Osteoblast (primary cell): Measurements from ENCODE around the gene ADGRL3. TPM values are rescaled to one million over a fixed set of nuclear protein-coding genes. Genes with fewer than 3 reads are reported as not detected.

Experiments used
- DNase-seq: peaks from one replicate; pipeline ENCODE4 v3.0.0; 2011; ENCODE audit warnings: low spot score, mixed read lengths; ENCODE audit not compliant: insufficient read length; ENCODE audit errors: missing footprints
- H2AFZ ChIP-seq: 2 replicates; pipeline ENCODE4 v1.6.0; 2011; ENCODE audit warnings: mild to moderate bottlenecking, low read length
- H3K27ac ChIP-seq: 2 replicates; pipeline ENCODE4 v1.5.1; 2011; ENCODE audit warnings: mild to moderate bottlenecking, low read depth, low read length, moderate library complexity
- H3K27me3 ChIP-seq: 2 replicates; pipeline ENCODE4 v1.6.0; 2012; ENCODE audit warnings: mild to moderate bottlenecking, control low read depth, inconsistent platforms, low read length, moderate library complexity; ENCODE audit not compliant: insufficient read depth
- H3K36me3 ChIP-seq: 2 replicates; pipeline ENCODE4 v1.5.1; 2011; ENCODE audit warnings: mild to moderate bottlenecking, low read length, control low read depth, moderate library complexity; ENCODE audit not compliant: insufficient read depth
- H3K4me1 ChIP-seq: 2 replicates; pipeline ENCODE4 v1.5.1; 2011; ENCODE audit warnings: mild to moderate bottlenecking, low read length, control low read depth, moderate library complexity; ENCODE audit not compliant: insufficient read depth
- H3K4me2 ChIP-seq: 2 replicates; pipeline ENCODE4 v1.6.0; 2011; ENCODE audit warnings: mild to moderate bottlenecking, low read length; ENCODE audit not compliant: insufficient read depth
- H3K4me3 ChIP-seq: fragments of 200-600 bp; sonication (generic); 3 replicates; pipeline ENCODE4 v1.5.1; 2012; ENCODE audit warnings: mild to moderate bottlenecking, low read length, inconsistent platforms; ENCODE audit not compliant: insufficient read depth
- H3K79me2 ChIP-seq: 2 replicates; pipeline ENCODE4 v1.6.0; 2012; ENCODE audit warnings: mild to moderate bottlenecking, low read length, control low read depth, inconsistent platforms; ENCODE audit not compliant: insufficient read depth
- H3K9me3 ChIP-seq: 2 replicates; pipeline ENCODE4 v1.5.1; 2011; ENCODE audit warnings: low read depth, low read length, control low read depth
- H4K20me1 ChIP-seq: 2 replicates; pipeline ENCODE4 v1.6.0; 2012; ENCODE audit warnings: mild to moderate bottlenecking, low read length, control low read depth; ENCODE audit not compliant: insufficient read depth
- total RNA-seq: library from RNA; depleted of rRNA; stranded (reverse); fragments of >200 nt; gene quantifications from 2 replicates; pipeline ENCODE4 v1.2.3, GENCODE V29; 2012
- TF ChIP-seq, protein P1 (sequence below): IDR thresholded peaks from 2 replicates; pipeline ENCODE4 v1.5.1; 2011; ENCODE audit warnings: mild to moderate bottlenecking, low read depth, low read length, moderate library complexity; ENCODE audit errors: extremely low read depth

Gene ADGRL3
- total RNA-seq, 1 donor = not detected

DNA sequence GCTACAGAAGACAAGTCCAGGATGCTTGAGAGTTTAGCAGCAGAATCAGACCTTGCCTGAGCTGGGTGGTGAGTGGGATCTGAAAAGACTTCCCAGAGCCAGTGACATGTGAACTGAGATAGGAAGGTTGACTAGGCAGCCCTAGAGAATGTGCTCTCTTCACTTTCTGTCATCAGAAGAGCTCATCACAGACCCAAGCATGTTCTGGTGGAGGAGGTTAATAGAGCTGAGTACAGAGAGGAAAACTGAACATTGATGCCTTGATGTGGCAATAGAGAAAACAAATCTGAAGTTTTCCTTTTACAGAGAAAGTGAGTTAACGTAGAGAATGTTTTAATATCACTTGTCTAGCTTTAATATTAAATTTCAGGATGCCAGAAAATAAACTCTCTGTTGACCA lies 17.1 kb downstream of the ADGRL3 start:
- TF ChIP-seq, protein P1, sequence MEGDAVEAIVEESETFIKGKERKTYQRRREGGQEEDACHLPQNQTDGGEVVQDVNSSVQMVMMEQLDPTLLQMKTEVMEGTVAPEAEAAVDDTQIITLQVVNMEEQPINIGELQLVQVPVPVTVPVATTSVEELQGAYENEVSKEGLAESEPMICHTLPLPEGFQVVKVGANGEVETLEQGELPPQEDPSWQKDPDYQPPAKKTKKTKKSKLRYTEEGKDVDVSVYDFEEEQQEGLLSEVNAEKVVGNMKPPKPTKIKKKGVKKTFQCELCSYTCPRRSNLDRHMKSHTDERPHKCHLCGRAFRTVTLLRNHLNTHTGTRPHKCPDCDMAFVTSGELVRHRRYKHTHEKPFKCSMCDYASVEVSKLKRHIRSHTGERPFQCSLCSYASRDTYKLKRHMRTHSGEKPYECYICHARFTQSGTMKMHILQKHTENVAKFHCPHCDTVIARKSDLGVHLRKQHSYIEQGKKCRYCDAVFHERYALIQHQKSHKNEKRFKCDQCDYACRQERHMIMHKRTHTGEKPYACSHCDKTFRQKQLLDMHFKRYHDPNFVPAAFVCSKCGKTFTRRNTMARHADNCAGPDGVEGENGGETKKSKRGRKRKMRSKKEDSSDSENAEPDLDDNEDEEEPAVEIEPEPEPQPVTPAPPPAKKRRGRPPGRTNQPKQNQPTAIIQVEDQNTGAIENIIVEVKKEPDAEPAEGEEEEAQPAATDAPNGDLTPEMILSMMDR = no peak
- DNase-seq = no peak
- H2AFZ ChIP-seq = no peak overlapping the region
- no peaks in the 10 kb centered on the region for H3K27me3 ChIP-seq
- H3K9me3 ChIP-seq = no peaks in the 10 kb centered on the region
- H3K79me2 ChIP-seq = no peaks in the 10 kb centered on the region
- no peaks in the 10 kb centered on the region for H4K20me1 ChIP-seq
- H3K4me1 ChIP-seq = no peaks in the 10 kb centered on the region
- no peak overlapping the region for H3K4me2 ChIP-seq
- no peak overlapping the region for H3K27ac ChIP-seq
- H3K36me3 ChIP-seq = no peaks in the 10 kb centered on the region
- no peak overlapping the region for H3K4me3 ChIP-seq

DNA sequence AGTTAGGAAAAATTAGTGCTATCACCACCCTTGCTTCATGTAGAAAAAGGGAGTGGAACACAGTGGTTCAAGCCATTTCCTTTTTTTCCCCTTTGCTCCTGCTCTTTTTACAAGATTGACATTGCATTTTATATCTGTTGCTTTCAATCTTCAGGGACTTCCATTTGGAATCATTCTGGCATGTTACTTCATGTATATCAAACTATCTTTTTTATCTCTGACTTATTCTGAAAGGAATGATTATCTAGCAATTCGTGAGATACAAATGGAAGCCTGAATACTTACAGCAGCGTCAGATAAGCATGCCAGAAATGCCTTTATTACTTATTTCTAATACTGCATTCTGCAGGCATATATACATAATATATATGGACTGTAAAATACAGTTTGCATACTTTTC lies 20.4 kb downstream of the ADGRL3 start:
- no peaks in the 10 kb centered on the region for H3K79me2 ChIP-seq

DNA sequence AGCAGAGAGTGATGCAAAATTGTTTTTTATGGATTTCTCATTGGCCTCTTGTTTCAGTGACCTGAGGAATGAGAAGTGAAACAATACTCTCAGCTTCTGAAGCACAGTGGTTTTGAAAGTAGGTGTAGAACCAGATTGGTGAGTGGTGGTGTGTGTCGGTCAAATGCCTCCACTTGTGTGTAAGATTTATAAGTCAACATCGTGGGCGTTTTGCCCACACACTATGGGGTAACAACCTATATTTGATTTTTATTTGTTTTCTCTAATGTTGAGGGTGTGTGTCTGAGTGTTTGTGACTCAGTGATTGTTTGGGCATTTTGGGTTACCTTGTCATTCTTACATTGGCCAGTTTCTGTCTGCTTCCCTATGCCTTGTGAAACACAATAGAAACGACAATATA lies 23.3 kb downstream of the ADGRL3 start:
- Histone ChIP-seq H2AFZ (no peak overlapping the region), H4K20me1 (no peaks in the 10 kb centered on the region), H3K4me1 (no peaks in the 10 kb centered on the region), H3K79me2 (no peaks in the 10 kb centered on the region), H3K36me3 (peaks cover 5% of the 10 kb centered on the region), H3K4me3 (no peak overlapping the region), H3K27me3 (no peaks in the 10 kb centered on the region), H3K4me2 (no peak overlapping the region), H3K27ac (no peak overlapping the region), H3K9me3 (no peaks in the 10 kb centered on the region)
- no peak for DNase-seq
- TF ChIP-seq, protein P1 = no peak

More for the DNA sequence above, 20.4 kb downstream of the ADGRL3 start:
- no peaks in the 10 kb centered on the region for H3K27me3 ChIP-seq
- no peak overlapping the region for H3K4me3 ChIP-seq
- no peak overlapping the region for H3K27ac ChIP-seq
- H4K20me1 ChIP-seq = no peaks in the 10 kb centered on the region
- H3K4me2 ChIP-seq = no peak overlapping the region
- no peaks in the 10 kb centered on the region for H3K36me3 ChIP-seq
- H3K4me1 ChIP-seq = no peaks in the 10 kb centered on the region
- H3K9me3 ChIP-seq = no peaks in the 10 kb centered on the region
- no peak for DNase-seq
- TF ChIP-seq, protein P1 = no peak
- H2AFZ ChIP-seq = no peak overlapping the region

DNA sequence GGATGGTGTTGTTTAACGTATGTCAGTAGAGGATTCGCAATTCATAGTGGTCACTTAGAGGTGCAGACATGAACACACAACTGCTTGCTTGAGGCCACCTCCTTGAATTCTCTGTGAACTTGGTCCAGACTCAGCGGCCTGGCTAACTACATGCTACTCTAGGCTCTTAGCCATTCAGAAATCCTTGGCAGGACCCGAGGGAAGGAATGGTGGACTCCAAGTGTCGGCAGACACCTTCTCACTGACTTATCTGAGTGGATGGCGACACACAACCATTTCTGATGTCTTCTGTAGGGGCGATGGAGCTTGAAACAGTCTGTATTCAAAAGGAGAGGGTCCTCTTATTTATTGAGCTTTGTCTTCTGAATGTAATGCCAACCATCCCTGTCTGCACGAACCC lies 24.4 kb downstream of the ADGRL3 start:
- Histone ChIP-seq H3K36me3 (peaks cover 5% of the 10 kb centered on the region), H3K9me3 (no peaks in the 10 kb centered on the region), H3K27me3 (no peaks in the 10 kb centered on the region), H3K4me1 (no peaks in the 10 kb centered on the region), H2AFZ (no peak overlapping the region), H3K4me3 (no peak overlapping the region), H3K4me2 (no peak overlapping the region), H3K27ac (no peak overlapping the region), H4K20me1 (no peaks in the 10 kb centered on the region), H3K79me2 (no peaks in the 10 kb centered on the region)
- TF ChIP-seq, protein P1 = no peak
- DNase-seq = no peak
